Ishikawa (cell line): ENCODE measurements around the gene MOGAT3.

Source experiments
- CEBPB ChIP-seq: IDR thresholded peaks from 2 replicates; pipeline ENCODE4 v1.6.1; 2012
- EGR1 ChIP-seq: IDR thresholded peaks from 2 replicates; pipeline ENCODE4 v1.6.1; 2012
- EP300 ChIP-seq: IDR thresholded peaks from 2 replicates; pipeline ENCODE4 v1.6.1; 2012; ENCODE audit warnings: borderline replicate concordance
- FOXM1 ChIP-seq: IDR thresholded peaks from 2 replicates; pipeline ENCODE4 v1.6.1; 2012; ENCODE audit warnings: low read depth, borderline replicate concordance
- MAX ChIP-seq: IDR thresholded peaks from 2 replicates; pipeline ENCODE4 v1.6.1; 2012
- REST ChIP-seq: IDR thresholded peaks from 2 replicates; pipeline ENCODE4 v1.6.1; 2012; ENCODE audit warnings: low read depth, mild to moderate bottlenecking
- TAF1 ChIP-seq: IDR thresholded peaks from 2 replicates; pipeline ENCODE4 v1.6.1; 2012; ENCODE audit warnings: low read depth, mild to moderate bottlenecking
- TCF12 ChIP-seq: IDR thresholded peaks from 2 replicates; pipeline ENCODE4 v1.6.1; 2012; ENCODE audit warnings: low read depth
- TEAD4 ChIP-seq: IDR thresholded peaks from 2 replicates; pipeline ENCODE4 v1.6.1; 2012
- TF ChIP-seq, protein P1 (sequence below): IDR thresholded peaks from 2 replicates; pipeline ENCODE4 v1.6.1; 2012

DNA sequence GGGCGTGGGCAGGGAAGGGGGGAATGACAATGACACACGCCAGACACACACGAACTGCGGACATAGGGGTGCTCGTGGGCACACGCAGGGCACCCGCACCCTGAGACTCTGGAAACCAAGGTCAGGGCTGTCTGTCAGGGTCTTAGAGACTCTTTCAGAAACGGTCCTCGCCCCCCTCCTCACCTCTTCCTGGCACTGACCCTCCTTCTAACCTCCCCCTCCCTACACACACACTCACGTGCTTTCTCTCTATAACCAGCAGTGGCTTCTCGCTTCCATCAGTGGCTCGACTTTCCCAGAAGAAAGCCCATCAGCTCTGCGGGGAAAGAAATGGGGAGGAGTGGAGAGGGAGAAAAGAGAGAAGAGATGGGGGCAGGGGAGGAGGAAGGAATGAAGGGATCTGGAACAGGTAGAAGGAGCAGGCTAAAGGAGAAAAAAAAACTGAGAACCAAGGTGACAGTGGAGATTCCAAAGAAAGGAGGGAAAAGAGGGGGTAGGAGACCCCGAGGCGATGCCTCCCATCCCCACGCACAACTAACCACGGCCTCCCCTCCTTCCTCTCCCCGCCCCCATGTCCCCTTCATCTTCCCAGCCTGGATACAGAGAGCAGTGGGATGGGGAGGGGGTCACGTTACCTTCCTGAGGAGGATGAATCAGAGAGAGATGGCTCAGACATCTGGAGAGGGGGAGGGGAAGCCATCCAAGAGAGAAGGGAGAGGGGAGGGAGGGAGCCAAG lies 33.8 kb downstream of the MOGAT3 start:
- TF ChIP-seq TAF1 (no peak), TEAD4 (no peak), REST (no peak), TCF12 (no peak), CEBPB (no peak), EGR1 (no peak), MAX (no peak), EP300 (no peak), FOXM1 (no peak)
- TF ChIP-seq, protein P1, sequence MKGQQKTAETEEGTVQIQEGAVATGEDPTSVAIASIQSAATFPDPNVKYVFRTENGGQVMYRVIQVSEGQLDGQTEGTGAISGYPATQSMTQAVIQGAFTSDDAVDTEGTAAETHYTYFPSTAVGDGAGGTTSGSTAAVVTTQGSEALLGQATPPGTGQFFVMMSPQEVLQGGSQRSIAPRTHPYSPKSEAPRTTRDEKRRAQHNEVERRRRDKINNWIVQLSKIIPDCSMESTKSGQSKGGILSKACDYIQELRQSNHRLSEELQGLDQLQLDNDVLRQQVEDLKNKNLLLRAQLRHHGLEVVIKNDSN = no peak
